OCI-M2 (cell line): ENCODE results near the gene MRPL11.
"Not testable (repeated sequence)": the region's sequence is repeated elsewhere in the genome, so short reads cannot be mapped to it uniquely, and the experiment has no call there.

Source experiments
- DNase-seq: peaks from one replicate; lab custom pipeline; 2025; ENCODE audit not compliant: unreplicated experiment; lab: John Stamatoyannopoulos, UW

MRPL11 gene

GRCh38 chr11:66467034-66467659 is 28.5 kb upstream of the MRPL11 start:
- DNase-seq = no peak

GRCh38 chr11:66466225-66467033 is 27.8 kb upstream of the MRPL11 start, which contains the start of gene PELI3:
PELI3 (plus strand) TSS chr11:66466905; CDS start chr11:66468129, 1,224 bp downstream.
- DNase-seq = peak; percentile 65

GRCh38 chr11:66465373-66466224 is 27.0 kb upstream of the MRPL11 start:
- no peak for DNase-seq

- DNase-seq = no peak
Observed at GRCh38 chr11:66464916-66465315, 26.3 kb upstream of the MRPL11 start.

- not testable (repeated sequence) for DNase-seq
Observed at GRCh38 chr11:66464116-66464515, 25.5 kb upstream of the MRPL11 start.

- no peak for DNase-seq
Observed at GRCh38 chr11:66462911-66463310, 24.3 kb upstream of the MRPL11 start.

- no peak for DNase-seq
Observed at GRCh38 chr11:66462010-66462409, 23.4 kb upstream of the MRPL11 start.

- DNase-seq = no peak
Observed at GRCh38 chr11:66459138-66459778, 20.6 kb upstream of the MRPL11 start.

GRCh38 chr11:66457826-66458225 is 19.2 kb upstream of the MRPL11 start:
- no peak for DNase-seq

GRCh38 chr11:66454828-66455227 is 16.2 kb upstream of the MRPL11 start:
- no peak for DNase-seq

- DNase-seq = no peak
Observed at GRCh38 chr11:66454247-66454646, 15.6 kb upstream of the MRPL11 start.

- DNase-seq = no peak
Observed at GRCh38 chr11:66451663-66452062, 13.0 kb upstream of the MRPL11 start.

GRCh38 chr11:66450560-66450959 is 11.9 kb upstream of the MRPL11 start:
- no peak for DNase-seq

GRCh38 chr11:66448523-66448922 is 9.9 kb upstream of the MRPL11 start:
- no peak for DNase-seq

- no peak for DNase-seq
Observed at GRCh38 chr11:66447012-66447411, 8.4 kb upstream of the MRPL11 start.

- no peak for DNase-seq
Observed at GRCh38 chr11:66443602-66444001, 5.0 kb upstream of the MRPL11 start.

- not testable (repeated sequence) for DNase-seq
Observed at GRCh38 chr11:66440940-66441282, 2.3 kb upstream of the MRPL11 start.

GRCh38 chr11:66440101-66440939 is 1.7 kb upstream of the MRPL11 start:
- not testable (repeated sequence) for DNase-seq

- no peak for DNase-seq
Observed at GRCh38 chr11:66437979-66438503, 607 bp downstream of the MRPL11 start.

GRCh38 chr11:66432597-66432996 is 6.1 kb downstream of the MRPL11 start:
- DNase-seq = no peak
